Testis (tissue), 2 donors: ENCODE data around the gene DIAPH1.

Experiments used
- POLR2A ChIP-seq: fragments of 450-650 bp; IDR thresholded peaks from one replicate; pipeline ENCODE4 v1.6.1; 2017; ENCODE audit warnings: antibody characterized with exemption, mild to moderate bottlenecking, moderate library complexity
- TF ChIP-seq, protein P1 (sequence below), 3 experiments: fragments of 450-650 bp in 2 of 3; fragments of 200-600 bp in 1 of 3; sonication (generic) in 1 of 3; IDR thresholded peaks; one replicate each; pipeline ENCODE4 v1.5.1; 2016 to 2019; ENCODE audit warnings: antibody characterized with exemption in 3 of 3, mild to moderate bottlenecking in 2 of 3, moderate library complexity in 1 of 3

DNA sequence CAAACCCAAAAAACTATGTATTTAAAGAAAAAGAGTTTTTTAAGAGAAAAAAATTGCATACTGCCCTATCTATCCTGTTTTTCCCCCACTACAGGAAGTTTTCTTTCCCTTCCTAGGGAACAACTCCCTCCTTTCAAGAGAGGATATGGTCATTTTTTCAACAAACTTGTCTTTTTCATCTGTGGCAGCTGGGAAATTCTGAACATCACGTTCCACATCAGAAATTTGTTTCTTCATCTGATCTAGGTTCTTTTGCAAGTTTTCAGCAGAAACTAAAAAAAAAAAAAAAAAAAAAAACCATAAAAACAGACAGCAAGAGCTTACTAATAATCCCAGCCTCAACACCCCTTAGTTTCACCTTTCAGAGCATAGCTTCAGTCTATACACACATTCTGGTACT is 91.4 kb downstream of the DIAPH1 start:
- TF ChIP-seq, protein P1, sequence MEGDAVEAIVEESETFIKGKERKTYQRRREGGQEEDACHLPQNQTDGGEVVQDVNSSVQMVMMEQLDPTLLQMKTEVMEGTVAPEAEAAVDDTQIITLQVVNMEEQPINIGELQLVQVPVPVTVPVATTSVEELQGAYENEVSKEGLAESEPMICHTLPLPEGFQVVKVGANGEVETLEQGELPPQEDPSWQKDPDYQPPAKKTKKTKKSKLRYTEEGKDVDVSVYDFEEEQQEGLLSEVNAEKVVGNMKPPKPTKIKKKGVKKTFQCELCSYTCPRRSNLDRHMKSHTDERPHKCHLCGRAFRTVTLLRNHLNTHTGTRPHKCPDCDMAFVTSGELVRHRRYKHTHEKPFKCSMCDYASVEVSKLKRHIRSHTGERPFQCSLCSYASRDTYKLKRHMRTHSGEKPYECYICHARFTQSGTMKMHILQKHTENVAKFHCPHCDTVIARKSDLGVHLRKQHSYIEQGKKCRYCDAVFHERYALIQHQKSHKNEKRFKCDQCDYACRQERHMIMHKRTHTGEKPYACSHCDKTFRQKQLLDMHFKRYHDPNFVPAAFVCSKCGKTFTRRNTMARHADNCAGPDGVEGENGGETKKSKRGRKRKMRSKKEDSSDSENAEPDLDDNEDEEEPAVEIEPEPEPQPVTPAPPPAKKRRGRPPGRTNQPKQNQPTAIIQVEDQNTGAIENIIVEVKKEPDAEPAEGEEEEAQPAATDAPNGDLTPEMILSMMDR (IDR thresholded peaks at IDR 0.05): no peak
- no peak for TF ChIP-seq POLR2A
